ENCODE data around the gene PLEK.
"Not testable (repeated sequence)": the region's sequence is repeated elsewhere in the genome, so short reads cannot be mapped to it uniquely, and the experiment has no call there.

PLEK gene

GRCh38 chr2:68356599-68357239 is 8.4 kb upstream of the PLEK start:
- no peak for DNase-seq (ENCODE audit: low read depth)

DNA sequence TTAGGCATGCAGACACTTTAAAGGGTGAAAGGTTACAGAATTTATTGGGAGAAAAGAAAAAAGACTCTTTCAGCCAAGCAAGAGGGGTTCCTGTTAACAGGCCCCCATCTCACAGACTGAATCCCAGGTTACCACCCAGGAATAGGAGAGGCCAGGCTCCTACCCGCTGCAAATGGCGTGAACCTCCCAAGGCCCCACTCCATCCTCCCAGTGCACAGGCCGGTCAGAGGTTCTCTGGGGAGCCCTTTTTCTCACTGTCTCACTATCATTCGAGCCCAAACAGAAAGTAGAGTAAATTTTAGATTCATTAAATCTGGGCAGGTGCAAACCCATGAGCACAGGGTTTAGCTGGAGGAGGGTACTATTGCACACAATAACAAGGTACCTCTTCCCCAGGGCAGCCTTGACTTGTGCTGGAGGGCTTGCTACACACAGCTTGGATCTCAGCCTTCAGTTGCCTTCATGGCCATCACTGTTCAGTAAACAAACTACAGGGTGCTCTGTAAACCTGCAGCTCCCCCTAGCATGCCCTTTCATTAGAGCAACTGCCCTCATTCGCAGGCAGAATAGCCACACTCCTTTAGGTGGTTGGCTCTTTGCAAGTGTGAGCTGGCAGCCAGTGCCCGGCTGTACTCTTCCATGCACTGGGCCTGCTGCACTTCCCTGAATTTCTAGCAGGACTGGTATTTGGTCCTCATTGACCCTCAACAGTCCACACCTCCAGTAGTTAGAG is 7.3 kb upstream of the PLEK start:
- DNase-seq (ENCODE audit: low read depth), result no peak

DNA sequence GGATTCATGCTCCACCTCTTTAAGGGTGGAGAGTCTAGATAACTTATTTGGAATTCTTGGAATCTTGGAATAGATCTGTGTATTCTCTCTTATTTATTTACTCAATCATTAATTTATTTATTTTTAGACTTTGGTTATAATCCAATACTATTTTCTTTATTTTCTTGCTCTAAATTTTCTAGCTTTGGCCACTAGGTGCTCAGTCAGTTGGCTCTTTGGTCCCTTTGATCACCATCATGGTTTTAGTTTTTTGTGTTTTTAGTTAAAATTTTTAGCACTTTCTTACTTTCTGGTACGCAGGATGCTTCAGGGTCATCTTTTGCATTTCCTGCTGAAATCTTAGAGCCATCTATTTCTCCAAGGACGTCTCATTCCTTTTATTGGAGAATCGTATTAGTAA is 5.2 kb upstream of the PLEK start:
- no peak for DNase-seq (ENCODE audit: low read depth)

- DNase-seq (ENCODE audit: low read depth), result peak; percentile 81
Measured at GRCh38 chr2:68362069-68362468, 3.0 kb upstream of the PLEK start.

DNA sequence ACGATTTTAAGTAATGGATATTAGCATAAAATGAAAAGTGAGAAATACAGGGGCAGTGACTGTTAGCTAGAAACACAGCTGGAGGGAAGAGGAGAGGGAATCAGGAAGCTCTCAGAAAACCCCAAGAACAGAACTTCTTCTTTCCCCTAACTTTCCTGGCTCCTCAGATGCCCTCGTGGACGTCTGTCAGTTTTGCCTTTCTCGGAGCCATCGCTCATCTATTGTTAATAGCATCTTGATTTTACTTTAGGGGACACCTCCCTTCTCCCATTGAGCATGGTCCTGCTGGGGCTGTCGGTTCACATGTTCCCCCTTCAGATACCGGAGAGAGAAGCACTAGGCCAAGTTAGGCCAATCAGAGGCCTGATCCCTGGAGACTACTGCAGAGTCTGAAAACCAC is 2.3 kb upstream of the PLEK start:
- DNase-seq (ENCODE audit: low read depth), result no peak

- no peak for DNase-seq (ENCODE audit: low read depth)
Measured at GRCh38 chr2:68363721-68364120, 1.4 kb upstream of the PLEK start.

GRCh38 chr2:68366083-68366560 is 1.0 kb downstream of the PLEK start:
- DNase-seq (ENCODE audit: low read depth), result no peak

- DNase-seq (ENCODE audit: low read depth), result no peak
Measured at GRCh38 chr2:68367953-68368653, 3.0 kb downstream of the PLEK start.

DNA sequence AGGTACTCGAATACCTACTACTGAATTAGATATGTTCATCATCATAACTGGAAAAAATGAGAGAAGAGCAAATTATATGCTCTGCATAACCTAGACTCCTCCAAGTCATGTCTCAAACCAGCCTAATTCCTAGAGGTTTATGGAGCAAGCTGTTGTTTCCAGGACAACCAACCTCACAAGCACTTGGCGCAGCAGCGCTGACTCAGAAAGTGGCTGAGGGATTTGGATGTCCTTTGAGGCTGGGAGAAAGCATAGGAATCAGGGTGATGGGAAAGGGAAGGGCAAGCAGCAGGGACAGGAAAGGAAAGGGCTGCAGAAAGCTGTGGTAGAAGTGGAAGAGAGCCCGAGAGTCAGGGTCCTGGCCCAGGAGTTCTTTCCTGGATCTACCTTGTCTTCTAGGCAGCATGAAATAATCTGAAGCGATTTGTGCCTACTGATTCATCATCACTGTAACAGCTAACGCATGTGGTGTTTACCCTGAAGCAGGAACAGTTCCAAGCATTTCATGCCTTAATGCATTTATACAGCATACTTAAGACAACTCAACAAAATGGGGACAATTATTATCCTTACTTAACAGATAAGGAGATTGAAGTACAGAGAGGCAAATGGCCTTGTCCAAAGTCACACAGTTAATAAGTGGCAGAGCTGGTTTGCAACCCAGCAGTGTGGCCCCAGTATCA is 3.7 kb downstream of the PLEK start:
- DNase-seq (ENCODE audit: low read depth), result no peak

- DNase-seq (ENCODE audit: low read depth), result no peak
Measured at GRCh38 chr2:68369337-68369734, 4.3 kb downstream of the PLEK start.

GRCh38 chr2:68371138-68371537 is 6.1 kb downstream of the PLEK start:
- no peak for DNase-seq (ENCODE audit: low read depth)

GRCh38 chr2:68371581-68371980 is 6.5 kb downstream of the PLEK start:
- DNase-seq (ENCODE audit: low read depth), result no peak

DNA sequence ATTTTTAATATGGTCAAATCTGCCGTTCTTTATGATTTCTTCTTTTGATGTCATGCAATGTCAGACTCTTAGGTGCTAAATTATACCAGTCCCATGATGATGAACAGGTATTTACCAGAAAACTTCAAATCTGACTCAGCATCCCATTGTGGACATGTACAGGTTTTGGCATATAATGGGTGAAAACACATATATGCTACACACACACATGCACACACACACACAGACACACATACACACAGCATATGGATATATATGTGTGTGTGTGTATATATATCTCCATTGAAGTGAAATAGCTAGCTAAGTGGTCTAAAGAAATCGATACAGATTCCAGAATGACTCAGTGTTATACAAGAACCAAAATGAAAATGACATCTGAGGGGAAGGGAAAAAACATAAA is 7.4 kb downstream of the PLEK start:
- DNase-seq (ENCODE audit: low read depth), result no peak

DNA sequence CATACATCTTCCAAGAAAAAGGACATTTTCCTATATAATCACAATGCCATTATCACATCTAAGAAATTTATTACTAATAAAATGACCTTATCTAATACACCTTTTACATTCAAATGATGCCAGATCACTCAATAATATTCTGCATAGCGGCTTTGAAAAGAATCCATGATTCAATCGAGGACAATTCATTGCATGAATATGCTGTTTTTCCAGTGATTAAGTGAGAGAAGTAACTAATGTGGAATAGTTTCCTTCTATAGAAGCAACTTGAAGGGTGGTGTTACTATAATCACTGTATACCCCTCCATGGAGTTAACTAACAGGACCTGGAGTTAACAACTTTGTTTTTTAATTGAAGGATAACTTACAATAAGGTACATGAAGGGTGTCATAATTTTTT is 9.1 kb downstream of the PLEK start:
- no peak for DNase-seq (ENCODE audit: low read depth)

- DNase-seq (ENCODE audit: low read depth), result no peak
Measured at GRCh38 chr2:68375582-68375981, 10.5 kb downstream of the PLEK start.

GRCh38 chr2:68377137-68377780 is 12.2 kb downstream of the PLEK start:
- DNase-seq (ENCODE audit: low read depth), result no peak

DNA sequence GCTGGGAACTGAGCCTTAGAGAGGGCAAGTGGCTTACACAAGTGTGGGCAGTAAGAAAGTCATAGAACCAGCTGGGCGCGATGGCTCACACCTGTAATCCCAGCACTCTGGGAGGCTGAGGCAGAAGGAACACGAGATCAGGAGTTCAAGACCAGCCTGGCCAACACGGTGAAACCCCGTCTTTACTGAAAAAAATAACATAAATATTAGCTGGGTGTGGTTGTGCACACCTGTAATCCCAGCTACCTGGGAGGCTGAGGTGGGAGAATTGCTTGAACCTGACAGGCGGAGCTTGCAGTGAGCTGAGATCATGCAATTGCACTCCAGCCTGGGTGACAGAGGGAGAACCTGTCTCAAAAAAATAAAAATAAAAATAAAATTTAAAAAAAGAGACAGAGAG is 13.7 kb downstream of the PLEK start:
- DNase-seq (ENCODE audit: low read depth), result not testable (repeated sequence)

GRCh38 chr2:68379184-68379708 is 14.2 kb downstream of the PLEK start:
- no peak for DNase-seq (ENCODE audit: low read depth)

- no peak for DNase-seq (ENCODE audit: low read depth)
Measured at GRCh38 chr2:68383778-68384177, 18.7 kb downstream of the PLEK start.

DNA sequence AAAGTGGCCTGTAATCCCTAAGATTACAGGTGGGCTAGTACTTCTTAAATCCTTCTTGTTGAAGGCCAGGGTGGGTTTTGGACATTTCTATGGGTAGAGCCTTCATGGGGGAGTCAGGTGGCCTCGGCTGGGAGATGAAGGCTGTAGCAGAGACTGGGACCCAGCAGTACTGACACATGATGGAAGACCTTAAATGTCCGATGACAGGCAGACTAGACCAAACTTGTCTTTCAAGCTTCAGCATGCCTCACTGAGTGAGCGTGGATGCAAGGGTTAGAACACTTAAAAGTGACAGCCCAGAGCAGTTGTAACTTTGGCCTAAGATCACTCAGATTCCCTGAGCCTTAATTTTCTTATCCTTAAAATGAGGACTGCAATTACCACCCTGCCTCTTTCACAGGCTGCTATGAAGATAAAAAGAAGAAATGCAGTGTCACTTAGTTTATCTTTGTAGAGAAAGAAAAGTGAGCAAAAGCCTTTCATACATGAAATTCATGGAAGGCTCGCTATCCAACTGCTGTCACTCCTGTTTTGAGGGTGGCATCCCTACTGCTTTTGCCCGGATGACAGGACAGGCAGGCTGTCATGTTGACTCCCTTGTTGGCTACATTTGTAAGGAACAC is 19.5 kb downstream of the PLEK start:
- DNase-seq (ENCODE audit: low read depth), result no peak

GRCh38 chr2:68385220-68385906 is 20.3 kb downstream of the PLEK start:
- DNase-seq (ENCODE audit: low read depth), result no peak

Data from activated T-cell treated with anti-CD3 and anti-CD28 coated beads for 1 hour (primary cell).